ENCODE measurements around the gene MYO5B.

The MYO5B gene

GRCh38 chr18:50201476-50202018, 6.6 kb upstream of the MYO5B start:
- WGBS (ENCODE audit: extremely low coverage, insufficient coverage, low lambda C conversion rate), result no CpG with 5 or more reads among the region's 1 CpG
- H3K4me3 ChIP-seq (ENCODE audit: low read length), result no peak overlapping the region
- no peak overlapping the region for H3K56ac ChIP-seq (ENCODE audit: low read length)
- no peak overlapping the region for H3K23ac ChIP-seq (ENCODE audit: low read length)
- H2BK120ac ChIP-seq (ENCODE audit: low read depth, low read length), result no peak overlapping the region
- no peaks in the 10 kb centered on the region for H3K4me1 ChIP-seq (ENCODE audit: control insufficient read depth, low read depth, low read length)
- H3K27ac ChIP-seq (ENCODE audit: low read depth, low read length), result no peak overlapping the region
- no peaks in the 10 kb centered on the region for H3K79me2 ChIP-seq (ENCODE audit: control insufficient read depth, insufficient read depth, low read length)
- H4K5ac ChIP-seq (ENCODE audit: low read length), result no peak overlapping the region
- H2BK5ac ChIP-seq (ENCODE audit: low read length), result no peak overlapping the region
- no peak for DNase-seq
- no peaks in the 10 kb centered on the region for H3K27me3 ChIP-seq (ENCODE audit: insufficient read depth, low read length, poor library complexity)
- no peak overlapping the region for H2AK5ac ChIP-seq (ENCODE audit: low read length)
- no peak overlapping the region for H3K4ac ChIP-seq (ENCODE audit: low read depth, low read length)
- no peak overlapping the region for H3K9ac ChIP-seq (ENCODE audit: low read length)
- no peak overlapping the region for H3K4me2 ChIP-seq (ENCODE audit: low read length)
- no peak overlapping the region for H3K18ac ChIP-seq (ENCODE audit: low read length)
- H2BK15ac ChIP-seq (replicated peaks; ENCODE audit: low read depth), result no peak overlapping the region
- H3K79me1 ChIP-seq (ENCODE audit: low read length), result no peaks in the 10 kb centered on the region
- H3K36me3 ChIP-seq (ENCODE audit: control insufficient read depth, insufficient read depth, low read length), result no peaks in the 10 kb centered on the region
- H4K8ac ChIP-seq (ENCODE audit: low read depth, low read length), result no peak overlapping the region

- Histone ChIP-seq H3K4me2 (ENCODE audit: low read length) (no peak overlapping the region), H3K23ac (ENCODE audit: low read length) (no peak overlapping the region), H3K27ac (ENCODE audit: low read depth, low read length) (no peak overlapping the region), H2BK120ac (ENCODE audit: low read depth, low read length) (no peak overlapping the region), H3K4me3 (ENCODE audit: low read length) (no peak overlapping the region), H4K5ac (ENCODE audit: low read length) (no peak overlapping the region), H3K56ac (ENCODE audit: low read length) (no peak overlapping the region), H3K4ac (ENCODE audit: low read depth, low read length) (no peak overlapping the region), H3K9ac (ENCODE audit: low read length) (no peak overlapping the region), H2BK5ac (ENCODE audit: low read length) (no peak overlapping the region), H3K18ac (ENCODE audit: low read length) (no peak overlapping the region), H2AK5ac (ENCODE audit: low read length) (no peak overlapping the region), H3K36me3 (ENCODE audit: control insufficient read depth, insufficient read depth, low read length) (no peaks in the 10 kb centered on the region), H3K27me3 (ENCODE audit: insufficient read depth, low read length, poor library complexity) (peaks cover 5% of the 10 kb centered on the region), H3K4me1 (ENCODE audit: control insufficient read depth, low read depth, low read length) (no peaks in the 10 kb centered on the region), H3K79me2 (ENCODE audit: control insufficient read depth, insufficient read depth, low read length) (no peaks in the 10 kb centered on the region), H2BK15ac (replicated peaks; ENCODE audit: low read depth) (no peak overlapping the region), H3K79me1 (ENCODE audit: low read length) (no peaks in the 10 kb centered on the region), H4K8ac (ENCODE audit: low read depth, low read length) (no peak overlapping the region)
- no peak for DNase-seq
- no CpG with 5 or more reads among the region's 1 CpG for WGBS (ENCODE audit: extremely low coverage, insufficient coverage, low lambda C conversion rate)
Measured at GRCh38 chr18:50199921-50200320, 5.0 kb upstream of the MYO5B start.

GRCh38 chr18:50199346-50199855, 4.5 kb upstream of the MYO5B start:
- Histone ChIP-seq H3K36me3 (ENCODE audit: control insufficient read depth, insufficient read depth, low read length) (no peaks in the 10 kb centered on the region), H3K79me1 (ENCODE audit: low read length) (no peaks in the 10 kb centered on the region), H3K4ac (ENCODE audit: low read depth, low read length) (no peak overlapping the region), H3K4me2 (ENCODE audit: low read length) (no peak overlapping the region), H3K23ac (ENCODE audit: low read length) (no peak overlapping the region), H3K18ac (ENCODE audit: low read length) (no peak overlapping the region), H3K27me3 (ENCODE audit: insufficient read depth, low read length, poor library complexity) (peaks cover 6% of the 10 kb centered on the region), H3K56ac (ENCODE audit: low read length) (no peak overlapping the region), H3K4me3 (ENCODE audit: low read length) (no peak overlapping the region), H4K5ac (ENCODE audit: low read length) (no peak overlapping the region), H2BK5ac (ENCODE audit: low read length) (no peak overlapping the region), H2AK5ac (ENCODE audit: low read length) (no peak overlapping the region), H3K27ac (ENCODE audit: low read depth, low read length) (no peak overlapping the region), H4K8ac (ENCODE audit: low read depth, low read length) (no peak overlapping the region), H2BK15ac (replicated peaks; ENCODE audit: low read depth) (no peak overlapping the region), H3K4me1 (ENCODE audit: control insufficient read depth, low read depth, low read length) (no peaks in the 10 kb centered on the region), H3K79me2 (ENCODE audit: control insufficient read depth, insufficient read depth, low read length) (no peaks in the 10 kb centered on the region), H2BK120ac (ENCODE audit: low read depth, low read length) (no peak overlapping the region), H3K9ac (ENCODE audit: low read length) (no peak overlapping the region)
- WGBS (ENCODE audit: extremely low coverage, insufficient coverage, low lambda C conversion rate), result no CpG with 5 or more reads among the region's 5 CpGs
- no peak for DNase-seq

GRCh38 chr18:50196261-50196660, 1.3 kb upstream of the MYO5B start:
- no CpG with 5 or more reads among the region's 3 CpGs for WGBS (ENCODE audit: extremely low coverage, insufficient coverage, low lambda C conversion rate)
- no peak overlapping the region for H3K4me2 ChIP-seq (ENCODE audit: low read length)
- H3K27ac ChIP-seq (ENCODE audit: low read depth, low read length), result no peak overlapping the region
- no peak overlapping the region for H3K18ac ChIP-seq (ENCODE audit: low read length)
- H3K23ac ChIP-seq (ENCODE audit: low read length), result no peak overlapping the region
- no peak overlapping the region for H2BK5ac ChIP-seq (ENCODE audit: low read length)
- H3K4ac ChIP-seq (ENCODE audit: low read depth, low read length), result no peak overlapping the region
- no peak overlapping the region for H3K56ac ChIP-seq (ENCODE audit: low read length)
- no peak overlapping the region for H2BK120ac ChIP-seq (ENCODE audit: low read depth, low read length)
- no peak overlapping the region for H3K4me3 ChIP-seq (ENCODE audit: low read length)
- H2BK15ac ChIP-seq (replicated peaks; ENCODE audit: low read depth), result no peak overlapping the region
- H3K79me1 ChIP-seq (ENCODE audit: low read length), result no peaks in the 10 kb centered on the region
- no peak overlapping the region for H4K5ac ChIP-seq (ENCODE audit: low read length)
- H4K8ac ChIP-seq (ENCODE audit: low read depth, low read length), result no peak overlapping the region
- H2AK5ac ChIP-seq (ENCODE audit: low read length), result no peak overlapping the region
- H3K9ac ChIP-seq (ENCODE audit: low read length), result no peak overlapping the region
- H3K4me1 ChIP-seq (ENCODE audit: control insufficient read depth, low read depth, low read length), result peaks cover 6% of the 10 kb centered on the region
- peaks cover 31% of the 10 kb centered on the region for H3K27me3 ChIP-seq (ENCODE audit: insufficient read depth, low read length, poor library complexity)
- no peaks in the 10 kb centered on the region for H3K36me3 ChIP-seq (ENCODE audit: control insufficient read depth, insufficient read depth, low read length)
- DNase-seq, result no peak
- H3K79me2 ChIP-seq (ENCODE audit: control insufficient read depth, insufficient read depth, low read length), result no peaks in the 10 kb centered on the region

- H3K56ac ChIP-seq (ENCODE audit: low read length), result no peak overlapping the region
- H3K27ac ChIP-seq (ENCODE audit: low read depth, low read length), result no peak overlapping the region
- no peak overlapping the region for H4K8ac ChIP-seq (ENCODE audit: low read depth, low read length)
- H3K4ac ChIP-seq (ENCODE audit: low read depth, low read length), result no peak overlapping the region
- H4K5ac ChIP-seq (ENCODE audit: low read length), result no peak overlapping the region
- H3K4me1 ChIP-seq (ENCODE audit: control insufficient read depth, low read depth, low read length), result peaks cover 6% of the 10 kb centered on the region
- H3K4me2 ChIP-seq (ENCODE audit: low read length), result no peak overlapping the region
- no peak overlapping the region for H3K18ac ChIP-seq (ENCODE audit: low read length)
- H3K23ac ChIP-seq (ENCODE audit: low read length), result no peak overlapping the region
- no peaks in the 10 kb centered on the region for H3K36me3 ChIP-seq (ENCODE audit: control insufficient read depth, insufficient read depth, low read length)
- no peak for DNase-seq
- H3K79me1 ChIP-seq (ENCODE audit: low read length), result no peaks in the 10 kb centered on the region
- H2BK5ac ChIP-seq (ENCODE audit: low read length), result no peak overlapping the region
- peaks cover 32% of the 10 kb centered on the region for H3K27me3 ChIP-seq (ENCODE audit: insufficient read depth, low read length, poor library complexity)
- H3K9ac ChIP-seq (ENCODE audit: low read length), result no peak overlapping the region
- no peak overlapping the region for H2BK15ac ChIP-seq (replicated peaks; ENCODE audit: low read depth)
- no peaks in the 10 kb centered on the region for H3K79me2 ChIP-seq (ENCODE audit: control insufficient read depth, insufficient read depth, low read length)
- no CpG with 5 or more reads among the region's 10 CpGs for WGBS (ENCODE audit: extremely low coverage, insufficient coverage, low lambda C conversion rate)
- H2BK120ac ChIP-seq (ENCODE audit: low read depth, low read length), result no peak overlapping the region
- H3K4me3 ChIP-seq (ENCODE audit: low read length), result no peak overlapping the region
- H2AK5ac ChIP-seq (ENCODE audit: low read length), result no peak overlapping the region
Measured at GRCh38 chr18:50195689-50196088, 742 bp upstream of the MYO5B start.
